Activated CD8-positive, alpha-beta memory T cell treated with anti-CD3 and anti-CD28 coated beads, Interleukin-2, amount 50 U/mL, for 4 hours (primary cell): Measurements from ENCODE around the gene EIF4E1B.

Experiments
- DNase-seq: peaks from one replicate; pipeline ENCODE4 v3.0.0-alpha.2; 2020

EIF4E1B gene

DNA sequence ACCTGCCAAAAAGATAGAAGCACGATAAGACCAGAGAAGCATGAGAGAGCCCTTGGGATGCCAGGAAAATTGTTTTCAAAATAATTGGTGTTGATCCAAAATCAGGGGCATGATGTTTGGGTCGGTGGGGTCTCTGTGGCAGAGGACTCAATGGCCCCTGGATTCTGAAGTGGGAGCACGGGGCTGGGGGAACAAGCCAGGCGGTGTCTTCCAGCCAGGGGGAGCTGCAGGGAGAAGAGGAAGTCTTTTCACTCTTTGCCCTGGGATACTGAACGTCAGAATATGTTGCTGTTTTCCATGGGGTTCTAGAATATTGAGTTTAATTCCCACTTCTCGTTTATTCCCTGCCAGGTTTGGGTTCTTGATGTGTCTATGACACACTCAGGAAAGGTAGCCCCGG is 37.2 kb downstream of the EIF4E1B start:
- no peak for DNase-seq

DNA sequence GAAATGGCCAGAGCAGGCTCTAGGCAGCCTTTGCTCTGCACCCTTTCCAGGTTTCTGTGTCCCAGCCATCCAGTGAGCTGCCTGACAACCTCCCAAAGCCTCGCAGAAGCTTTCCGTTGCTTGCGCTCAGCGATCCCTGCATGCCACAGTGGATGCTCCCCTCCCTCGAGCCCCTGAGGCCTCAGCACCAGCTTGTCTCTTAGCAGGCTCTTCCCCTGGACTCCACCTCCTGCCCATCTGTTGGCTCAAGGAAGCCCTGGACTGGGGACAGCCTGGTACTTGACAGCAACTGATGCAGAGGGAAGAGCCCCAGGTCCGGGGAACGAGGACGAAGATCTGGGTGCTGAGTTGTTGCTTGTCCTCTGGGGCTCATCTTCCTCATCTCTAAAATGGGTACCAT is 40.0 kb downstream of the EIF4E1B start:
- DNase-seq = no peak

DNA sequence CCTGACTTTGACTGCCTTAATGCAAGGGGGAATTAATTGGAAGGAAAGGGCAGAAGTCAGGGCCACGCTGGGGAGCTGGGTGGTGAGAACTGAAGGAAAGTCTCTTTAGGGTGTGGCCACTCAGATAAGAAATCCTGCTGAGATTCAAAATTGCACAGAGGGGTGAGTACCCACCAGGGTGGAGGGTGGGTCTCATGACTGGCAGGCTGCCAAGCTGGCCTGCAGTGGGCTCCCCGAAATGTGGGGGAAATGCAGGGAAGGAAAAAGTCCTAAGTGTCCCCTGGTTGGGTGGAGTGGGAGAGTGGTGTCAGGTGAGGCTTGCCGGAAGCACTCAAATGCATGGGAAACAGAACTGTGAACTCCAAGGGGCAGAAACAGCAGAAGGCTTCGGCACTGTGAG is 40.9 kb downstream of the EIF4E1B start:
- DNase-seq = no peak

DNA sequence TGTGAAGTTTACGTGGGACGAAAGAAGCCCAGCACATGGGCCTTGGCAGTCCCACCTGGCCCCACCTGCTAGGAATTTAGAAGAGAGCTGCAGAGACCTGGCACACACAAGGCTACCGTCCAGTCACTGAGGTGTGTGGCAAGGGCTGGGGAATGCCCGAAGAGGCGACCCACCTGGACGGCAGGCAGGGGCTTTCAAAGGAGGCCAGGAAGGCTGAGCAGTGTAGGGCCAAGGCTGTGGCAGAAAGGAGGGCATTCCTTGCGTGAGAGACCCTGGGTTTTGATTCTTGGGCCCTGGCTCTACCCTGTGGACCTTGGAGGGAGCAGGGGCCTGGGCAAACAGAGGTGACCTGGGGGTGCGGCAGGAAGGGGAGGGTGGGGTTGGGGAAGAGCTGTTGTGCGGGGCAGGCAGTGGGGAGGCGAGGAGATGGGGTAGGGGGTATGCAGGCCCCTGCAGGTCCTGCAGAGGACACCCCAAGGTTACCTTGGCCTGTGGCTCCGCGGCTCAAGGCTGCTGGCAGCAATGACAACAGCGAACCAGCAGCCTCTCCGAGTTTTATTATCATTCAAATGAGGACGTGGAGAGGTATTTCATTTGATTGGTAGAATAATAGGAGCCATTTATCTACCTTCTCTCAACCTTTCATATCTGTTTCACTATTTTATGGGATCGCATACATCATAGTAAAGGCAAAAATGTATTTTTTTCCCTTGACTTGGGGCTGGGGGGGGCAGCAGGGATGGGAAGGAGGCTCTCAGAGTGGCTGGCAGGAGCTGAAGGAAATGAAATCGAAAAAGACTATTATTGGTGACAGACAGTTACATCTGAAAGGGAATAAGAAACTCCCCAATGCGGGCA is 41.6 kb downstream of the EIF4E1B start:
- DNase-seq = no peak

DNA sequence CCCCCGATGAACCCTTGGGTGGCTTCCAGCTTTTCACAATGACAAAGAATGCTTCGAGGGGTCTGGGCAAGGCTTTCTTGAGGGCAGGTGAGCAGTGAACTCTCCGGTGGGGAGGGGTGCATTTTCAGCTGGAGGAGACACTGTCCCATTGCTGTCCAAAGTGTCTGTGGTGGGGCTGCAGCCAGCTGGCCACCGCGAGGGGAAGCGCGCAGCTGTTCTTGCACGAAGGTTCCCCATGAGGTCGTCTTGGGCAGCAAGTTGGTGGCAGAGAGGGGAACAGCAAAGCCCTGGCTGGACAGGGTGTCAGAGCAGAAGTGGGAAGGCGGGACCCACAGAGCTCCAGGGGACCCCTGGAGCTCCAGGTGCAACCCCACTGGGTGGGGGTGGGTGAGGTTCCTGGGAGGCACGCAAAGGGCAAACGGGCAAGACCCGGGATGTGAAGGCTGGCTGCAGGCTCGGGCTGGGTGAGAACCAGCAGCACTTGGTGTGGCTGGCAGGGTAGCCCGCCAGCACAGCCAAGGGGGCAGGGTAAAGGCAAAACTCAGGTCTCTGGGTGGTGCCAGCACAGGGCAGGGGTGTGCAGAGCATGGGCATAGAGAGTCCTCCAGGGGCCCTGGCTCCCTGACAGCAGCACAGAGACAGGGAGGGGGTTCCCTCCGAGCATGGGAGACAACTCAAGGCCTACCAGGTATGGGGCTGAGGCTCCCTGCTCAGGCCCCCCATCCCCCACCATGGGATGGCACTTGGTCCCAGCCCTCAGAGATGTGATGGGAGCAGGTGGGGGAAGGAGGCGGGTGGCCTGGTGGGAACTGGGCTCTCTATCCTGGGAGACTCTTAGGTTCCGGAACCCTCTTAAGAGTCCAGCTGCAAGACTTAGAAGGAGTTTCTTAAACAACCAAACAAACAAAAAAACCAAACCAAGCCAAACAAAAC is 43.4 kb downstream of the EIF4E1B start:
- DNase-seq = no peak

DNA sequence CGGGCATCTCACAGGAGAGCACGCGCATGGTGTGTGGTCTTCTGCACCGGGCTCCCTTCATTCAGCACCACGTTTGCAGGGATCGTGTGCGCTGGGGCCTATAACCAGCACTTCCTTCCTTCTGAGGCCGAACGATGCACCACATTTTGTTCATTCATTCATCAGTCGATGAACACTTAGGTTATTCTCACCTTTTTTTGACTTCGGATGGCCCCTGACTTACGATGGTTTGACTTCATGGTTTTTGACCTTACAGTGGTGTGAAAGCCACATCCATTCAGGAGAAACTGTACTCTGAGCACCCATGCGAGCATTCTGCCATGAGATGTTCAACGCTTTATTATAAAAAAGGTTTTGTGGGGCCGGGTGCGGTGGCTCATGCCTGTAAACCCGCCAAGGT is 44.3 kb downstream of the EIF4E1B start:
- DNase-seq = no peak

DNA sequence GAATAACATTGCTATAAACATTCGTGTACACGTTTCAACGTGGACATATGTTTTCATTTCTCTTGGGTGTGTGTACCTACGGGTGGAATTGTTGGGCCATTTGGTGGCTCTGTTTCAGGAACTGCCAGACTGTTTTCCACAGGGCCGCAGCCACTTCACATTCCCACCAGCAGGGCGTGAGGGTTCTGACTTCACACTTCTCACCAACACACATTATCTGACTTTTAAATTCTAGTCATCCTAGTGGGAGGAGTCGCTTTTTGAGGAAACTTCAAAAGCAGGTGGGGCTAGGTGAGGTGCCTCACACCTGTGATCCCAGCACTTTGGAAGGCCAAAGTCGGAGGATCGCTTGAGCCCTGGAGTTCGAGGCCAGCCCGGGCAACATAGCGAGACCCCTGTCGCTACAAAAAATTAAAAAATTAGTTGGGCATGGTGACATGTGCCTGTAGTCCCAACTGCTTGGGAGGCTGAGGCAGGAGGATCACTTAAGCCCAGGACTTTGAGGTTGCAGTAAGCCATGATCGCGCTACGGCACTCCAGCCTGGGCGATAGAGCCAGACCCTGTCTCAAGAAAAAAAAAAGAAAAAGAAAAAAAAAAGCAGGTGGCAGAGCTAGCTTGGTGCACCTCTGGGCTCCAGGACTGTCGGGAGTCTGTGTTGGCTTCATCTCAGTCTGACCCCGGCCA is 45.3 kb downstream of the EIF4E1B start:
- DNase-seq = no peak

DNA sequence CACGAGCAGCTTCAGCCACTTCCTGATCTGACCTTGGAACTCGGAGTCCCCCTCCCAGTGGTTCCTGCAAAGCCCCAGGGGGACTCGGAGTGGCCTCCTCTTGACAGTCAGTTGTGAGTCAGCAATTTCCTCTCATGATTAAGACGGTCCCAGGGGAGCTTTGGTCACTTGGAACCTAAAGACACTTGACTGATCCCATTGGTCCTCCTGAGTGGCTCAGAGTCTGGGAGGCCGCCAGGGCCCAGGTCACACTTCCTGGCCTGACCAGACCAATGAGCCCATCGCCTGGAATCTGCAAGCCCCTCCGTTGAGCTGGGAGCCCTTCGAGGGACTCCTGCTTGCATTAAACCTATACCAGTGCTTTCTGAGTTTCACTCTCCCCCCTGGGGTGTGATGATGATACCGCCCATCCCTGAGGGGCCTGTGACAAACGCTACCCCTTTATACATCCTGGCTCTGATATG is 45.9 kb downstream of the EIF4E1B start:
- DNase-seq = no peak

DNA sequence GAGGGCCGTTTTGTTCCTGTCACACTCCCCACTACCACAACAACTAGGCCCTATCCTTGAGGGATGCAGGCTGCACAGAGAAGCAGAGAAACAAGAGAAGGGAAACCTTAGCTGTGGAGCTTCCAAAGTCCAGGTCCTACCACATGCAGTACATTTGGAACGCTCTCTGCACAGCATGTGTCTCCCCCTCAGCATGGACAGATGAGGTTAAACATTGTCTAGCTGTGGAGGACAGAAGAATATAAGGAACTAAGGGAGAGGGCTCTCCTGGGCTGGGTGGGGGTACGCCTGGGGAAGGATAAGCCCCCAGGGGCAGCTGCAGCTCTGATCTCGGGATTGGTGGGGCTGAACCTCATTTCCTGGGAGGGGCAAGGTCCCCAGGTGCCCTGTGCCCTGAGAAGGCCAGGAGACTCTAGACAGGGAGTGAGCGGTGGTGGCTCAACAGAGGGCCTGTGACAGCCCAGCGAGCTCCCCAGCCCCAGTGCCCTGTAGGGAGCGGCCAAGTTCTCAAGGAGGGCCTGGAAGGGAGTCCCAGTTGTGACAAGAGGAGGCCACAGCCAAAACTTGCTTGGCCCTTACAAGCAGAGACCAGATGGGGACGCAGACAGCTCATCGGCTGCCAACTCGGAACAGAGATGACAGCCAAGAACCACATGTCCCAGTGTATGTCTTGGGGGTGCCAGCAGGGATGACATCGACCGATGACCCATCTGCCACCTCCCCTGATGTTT is 46.9 kb downstream of the EIF4E1B start:
- DNase-seq = no peak

DNA sequence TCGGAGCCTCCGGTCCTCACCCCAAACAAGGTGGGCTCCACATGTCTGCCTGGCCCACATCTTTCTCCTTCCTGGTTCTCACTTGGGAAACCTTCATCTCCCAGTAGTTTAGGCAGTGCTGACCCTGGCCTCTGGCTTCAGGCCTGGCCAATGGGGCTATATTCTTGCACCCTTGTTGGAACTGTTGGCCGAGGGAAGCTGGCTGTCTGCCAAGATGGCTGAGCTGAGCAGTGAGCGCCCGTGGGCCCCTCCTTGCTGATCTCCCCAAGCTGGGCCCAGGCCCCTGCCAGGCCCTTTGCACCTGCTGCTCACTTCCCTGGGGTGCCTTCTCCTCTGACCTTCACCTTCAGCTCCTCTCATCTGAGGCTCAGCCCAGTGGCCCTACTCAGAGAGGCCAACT is 48.1 kb downstream of the EIF4E1B start:
- DNase-seq = no peak

DNA sequence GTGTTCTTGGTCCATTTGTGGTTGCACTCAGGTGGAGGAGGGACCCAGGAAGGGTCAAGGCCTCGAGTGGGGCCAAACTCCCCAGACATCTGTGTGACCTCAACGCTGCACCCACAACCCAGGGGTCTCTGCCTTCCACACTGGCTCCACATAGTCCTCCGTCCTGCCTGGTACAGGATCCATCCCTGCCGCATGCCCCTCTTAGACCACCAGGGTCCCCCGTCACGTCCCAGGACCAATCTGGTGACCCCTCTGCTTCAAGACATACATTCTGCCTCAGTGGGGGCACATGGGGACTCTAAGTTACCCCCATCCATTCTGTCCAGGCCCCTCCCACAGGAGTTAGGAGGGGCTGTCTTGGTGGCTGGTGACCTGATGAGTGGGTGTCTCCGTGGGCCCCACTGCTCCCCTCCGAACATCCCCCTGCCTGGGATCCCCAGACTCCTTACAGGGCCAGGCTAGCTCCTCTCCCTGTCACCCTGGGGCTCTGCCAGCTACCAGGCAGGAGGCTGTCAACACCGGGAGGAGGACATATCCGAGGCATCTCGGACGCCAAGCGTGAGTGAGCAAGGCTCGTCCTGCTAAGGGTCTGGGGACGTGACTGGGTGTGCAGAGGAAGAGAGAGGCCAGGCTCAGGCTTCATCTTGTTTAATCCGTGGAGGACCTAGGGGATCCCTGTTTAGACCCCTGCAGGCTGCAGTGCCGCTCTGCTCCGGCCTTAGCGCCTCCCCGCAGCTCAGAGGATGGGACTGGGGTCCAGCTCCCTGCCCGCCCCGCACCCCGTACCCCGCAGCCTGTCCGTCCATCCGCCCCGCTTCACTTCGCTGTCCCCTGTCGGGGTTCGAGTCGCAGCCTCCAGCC is 49.1 kb downstream of the EIF4E1B start:
- DNase-seq = no peak

DNA sequence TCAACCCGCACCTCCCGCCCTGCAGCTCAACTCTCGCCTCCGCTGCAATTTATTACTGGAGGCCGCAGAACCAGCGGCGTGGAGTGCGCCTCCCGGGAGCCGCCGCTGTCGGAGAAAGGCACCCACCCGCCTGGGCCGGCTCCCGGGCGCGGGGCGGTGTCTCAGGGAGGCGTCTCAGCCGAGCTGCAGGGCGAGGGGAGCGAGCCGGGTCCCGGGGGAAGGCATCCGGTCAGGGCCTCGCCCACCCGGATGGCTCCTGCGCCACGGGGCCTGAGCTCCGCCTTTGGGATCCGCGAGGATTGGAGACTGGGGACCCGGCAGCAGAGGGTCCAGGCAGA is 49.7 kb downstream of the EIF4E1B start:
- no peak for DNase-seq

DNA sequence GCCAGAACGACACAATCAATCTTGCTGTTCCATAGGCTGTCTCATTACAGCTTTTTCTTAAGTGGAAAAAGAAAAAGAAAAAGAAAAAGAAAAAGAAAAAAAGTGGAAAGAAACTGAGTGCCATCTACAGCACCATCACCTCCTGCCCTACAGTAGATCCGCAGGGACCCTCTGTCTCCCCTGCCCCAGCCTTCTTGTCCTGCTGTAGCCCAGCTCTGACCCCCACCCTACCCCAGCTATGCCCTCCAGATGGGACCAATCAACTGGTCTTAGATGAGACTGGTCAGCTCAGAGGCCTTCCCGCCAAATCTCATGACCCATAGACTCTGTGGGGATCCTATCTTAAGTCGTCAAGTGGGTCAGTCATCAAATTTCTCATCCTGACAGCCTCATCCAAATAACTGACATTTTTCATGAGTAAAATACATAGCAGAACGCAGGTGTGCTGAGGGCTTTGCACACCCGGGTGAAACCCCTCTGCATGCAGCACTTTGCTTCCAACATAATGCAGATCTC is 51.6 kb downstream of the EIF4E1B start:
- no peak for DNase-seq

DNA sequence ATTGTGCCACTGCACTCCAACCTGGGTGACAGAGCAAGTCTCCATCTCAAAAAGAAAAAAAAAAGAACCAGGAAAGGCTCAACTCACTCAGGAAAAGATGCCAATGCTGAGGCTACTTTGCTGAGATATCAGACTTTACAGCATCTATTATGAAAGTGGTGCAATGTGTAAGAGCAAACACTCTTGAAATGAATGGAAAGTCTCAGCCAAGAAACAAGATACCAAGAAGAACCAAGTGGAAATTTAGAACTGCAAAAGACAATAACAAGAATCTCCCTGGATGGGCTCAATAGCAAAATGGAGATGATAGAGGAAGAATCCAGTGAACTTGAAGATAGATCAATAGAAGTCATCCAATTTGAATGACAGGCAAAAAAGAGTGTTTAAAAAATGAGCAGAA is 54.5 kb downstream of the EIF4E1B start:
- DNase-seq = no peak

DNA sequence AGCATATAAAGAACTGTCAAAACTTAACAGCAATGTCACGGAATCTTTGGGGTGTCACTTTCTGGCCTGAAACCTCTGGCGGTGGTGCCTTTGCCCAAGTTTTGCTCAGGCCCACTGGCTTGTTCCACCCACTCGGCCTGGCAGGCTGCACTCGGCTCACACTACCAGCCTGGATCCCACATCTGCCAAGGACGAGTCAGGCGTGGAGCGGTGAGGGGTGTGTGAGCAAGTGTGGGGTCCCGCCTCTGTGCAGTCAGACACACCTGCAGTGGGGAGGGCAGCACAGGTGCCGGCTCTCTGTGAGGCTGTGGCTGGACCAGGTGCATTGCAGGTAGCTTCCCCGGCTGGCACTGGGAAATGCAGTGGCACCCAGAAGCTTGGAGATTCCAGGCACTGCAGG is 56.8 kb downstream of the EIF4E1B start:
- no peak for DNase-seq

DNA sequence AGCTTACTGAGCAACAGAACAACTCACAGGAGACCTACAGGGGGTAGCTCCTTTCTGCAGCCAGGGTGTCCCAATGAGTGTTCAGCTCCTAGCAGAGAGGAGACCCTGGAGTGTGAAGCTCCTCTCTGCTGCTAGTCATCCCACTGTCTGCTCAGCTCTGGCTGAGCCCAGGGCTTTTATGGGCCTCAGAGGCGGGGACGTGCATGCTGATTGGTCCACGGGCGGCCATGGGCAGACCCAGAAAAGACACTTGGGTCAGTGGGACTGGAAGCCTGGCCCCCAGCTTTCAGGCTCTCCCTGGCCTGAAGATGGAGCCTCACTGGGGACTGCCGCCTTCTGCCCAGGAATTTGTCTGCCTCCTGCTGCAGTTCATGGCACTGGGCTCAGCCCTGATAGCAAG is 57.4 kb downstream of the EIF4E1B start:
- no peak for DNase-seq

DNA sequence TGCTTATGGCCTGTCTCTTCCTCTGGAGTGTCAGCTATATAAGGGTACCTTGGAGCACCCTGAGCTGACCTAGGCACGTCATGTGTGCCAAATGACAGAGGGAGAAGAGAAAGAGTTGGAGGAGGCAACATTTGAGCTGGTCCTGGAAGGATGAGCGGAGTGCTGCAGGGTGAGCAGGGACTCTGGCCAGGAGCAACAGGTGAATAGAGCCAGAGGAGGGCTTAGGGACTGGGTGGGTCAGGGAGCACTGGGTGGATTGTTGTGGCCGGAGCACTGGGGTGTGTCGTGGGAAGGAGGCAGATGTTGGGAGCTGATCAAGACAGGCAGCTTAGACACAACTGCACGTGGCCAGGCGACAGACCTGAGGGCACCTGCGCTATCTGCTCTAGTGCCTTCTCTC is 60.4 kb downstream of the EIF4E1B start:
- DNase-seq = no peak

DNA sequence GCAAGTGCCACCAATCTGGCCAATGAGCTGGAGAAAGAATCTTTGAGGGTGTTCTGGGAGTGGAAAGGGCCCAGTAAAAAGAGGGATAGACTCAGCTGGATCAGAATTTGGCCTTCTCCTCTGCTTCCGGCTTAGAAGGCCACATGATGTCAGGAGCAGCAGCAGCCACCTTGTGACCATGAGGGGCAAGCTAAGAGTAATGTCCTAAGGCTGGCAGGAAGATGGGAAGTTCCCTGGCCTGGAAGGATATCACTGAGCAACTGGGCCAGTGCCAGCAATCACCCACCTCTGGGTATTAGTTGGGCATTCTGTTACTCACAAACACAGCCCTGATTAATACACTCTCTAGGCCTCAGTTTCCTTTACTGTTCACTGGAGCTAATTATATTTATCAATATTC is 61.0 kb downstream of the EIF4E1B start:
- DNase-seq = no peak

DNA sequence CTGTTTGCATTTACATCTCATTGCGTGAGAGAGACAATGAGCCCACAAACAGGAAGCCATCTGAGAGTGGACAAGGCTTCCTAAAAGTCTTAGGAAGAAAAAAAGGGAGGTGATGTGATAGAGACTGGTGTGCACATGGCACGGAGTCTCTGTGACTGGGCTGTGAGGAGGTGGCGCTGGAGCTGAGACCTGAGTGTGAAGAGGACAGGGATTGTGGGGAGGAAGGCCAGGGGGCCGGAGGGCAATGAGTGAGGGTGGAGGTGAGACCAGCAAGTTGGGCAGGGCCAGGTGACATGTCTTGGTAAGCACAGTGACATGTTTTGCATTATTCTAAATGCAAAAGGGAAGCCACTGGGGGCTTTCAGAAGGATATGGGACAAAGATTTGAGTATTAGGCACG is 61.9 kb downstream of the EIF4E1B start:
- no peak for DNase-seq

DNA sequence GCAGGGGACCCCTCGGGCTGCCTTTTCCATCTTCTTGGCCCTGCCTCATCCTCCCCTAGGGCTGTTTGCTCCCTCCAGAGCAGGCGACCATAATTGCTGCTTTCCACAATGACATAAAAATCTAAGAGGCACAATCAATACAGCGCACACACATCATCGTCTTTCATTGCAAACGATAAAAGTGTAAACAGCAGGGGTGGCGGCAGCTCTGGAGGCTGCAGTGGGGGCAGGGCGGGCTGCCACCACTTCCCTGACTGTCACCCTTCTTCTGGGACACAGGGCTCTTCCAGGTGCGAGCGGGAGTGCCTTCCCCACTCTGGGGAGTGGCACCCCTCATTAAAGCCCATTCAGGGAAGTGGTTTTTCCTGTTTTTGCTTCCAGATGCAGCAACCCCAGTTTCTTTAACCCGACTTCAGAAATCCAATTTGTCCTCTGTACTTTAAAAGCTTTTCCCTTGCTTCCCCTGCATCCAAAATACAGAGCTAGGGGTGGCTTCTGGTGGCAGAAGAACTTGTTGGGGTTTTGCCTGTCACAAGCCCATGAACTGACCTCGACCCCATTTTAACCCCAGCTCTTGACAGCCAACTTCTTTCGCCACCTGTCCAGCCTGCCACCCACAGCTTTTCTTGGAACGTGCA is 62.5 kb downstream of the EIF4E1B start:
- DNase-seq = no peak

DNA sequence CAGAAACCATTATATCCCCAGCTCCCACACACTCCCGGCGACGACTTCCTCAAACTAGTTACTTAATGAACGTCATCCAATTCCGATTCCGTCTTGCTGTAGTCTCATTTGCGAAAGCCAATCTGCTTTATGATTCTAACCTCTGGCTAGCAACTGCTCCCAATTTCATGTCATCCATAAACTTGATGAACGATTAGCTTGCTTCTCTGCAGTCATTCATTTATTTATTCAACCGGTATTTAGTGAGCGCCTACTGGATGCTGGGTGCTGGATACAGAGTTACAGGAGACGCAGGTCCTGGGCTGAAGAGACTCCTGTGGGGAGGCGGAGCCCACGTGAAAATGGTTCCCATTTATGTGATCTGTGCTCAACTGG is 63.0 kb downstream of the EIF4E1B start:
- no peak for DNase-seq
